Measurements from ENCODE around the gene KPNA3.
A peak's percentile ranks its signal among the peaks of the same experiment; 100 is the strongest.
"Not testable (repeated sequence)": the region's sequence is repeated elsewhere in the genome, so short reads cannot be mapped to it uniquely, and the experiment has no call there.

KPNA3 gene, protein sequence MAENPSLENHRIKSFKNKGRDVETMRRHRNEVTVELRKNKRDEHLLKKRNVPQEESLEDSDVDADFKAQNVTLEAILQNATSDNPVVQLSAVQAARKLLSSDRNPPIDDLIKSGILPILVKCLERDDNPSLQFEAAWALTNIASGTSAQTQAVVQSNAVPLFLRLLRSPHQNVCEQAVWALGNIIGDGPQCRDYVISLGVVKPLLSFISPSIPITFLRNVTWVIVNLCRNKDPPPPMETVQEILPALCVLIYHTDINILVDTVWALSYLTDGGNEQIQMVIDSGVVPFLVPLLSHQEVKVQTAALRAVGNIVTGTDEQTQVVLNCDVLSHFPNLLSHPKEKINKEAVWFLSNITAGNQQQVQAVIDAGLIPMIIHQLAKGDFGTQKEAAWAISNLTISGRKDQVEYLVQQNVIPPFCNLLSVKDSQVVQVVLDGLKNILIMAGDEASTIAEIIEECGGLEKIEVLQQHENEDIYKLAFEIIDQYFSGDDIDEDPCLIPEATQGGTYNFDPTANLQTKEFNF

GRCh38 chr13:49792550-49793324 lies at the start of gene KPNA3:
KPNA3 (minus strand) TSS chr13:49792682; CDS start chr13:49792506, 176 bp downstream.
- DNase-seq (ENCODE audit: low spot score): peak; percentile 97

GRCh38 chr13:49841964-49842363 lies 49.5 kb upstream of the KPNA3 start:
- no peak for DNase-seq (ENCODE audit: low spot score)

DNA sequence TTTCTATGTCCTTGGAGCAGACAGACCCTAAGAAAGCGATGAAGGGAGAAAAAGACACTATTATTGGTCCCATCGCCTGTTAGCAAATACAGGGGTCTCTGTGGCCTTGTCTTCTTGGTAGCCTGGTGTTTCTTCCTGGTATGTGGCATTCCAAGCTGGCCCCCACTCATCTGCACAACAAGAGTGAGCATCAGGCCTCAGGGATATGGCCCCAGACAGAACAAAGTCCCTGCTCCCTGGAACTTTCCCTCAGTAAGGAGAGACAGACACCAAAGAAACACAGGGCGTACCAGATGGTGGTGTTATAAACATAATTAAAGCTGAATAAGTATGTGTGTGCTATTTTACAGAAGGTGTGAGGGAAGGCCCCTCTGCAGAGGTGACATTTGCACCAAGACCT lies 48.2 kb upstream of the KPNA3 start:
- DNase-seq (ENCODE audit: low spot score): no peak

DNA sequence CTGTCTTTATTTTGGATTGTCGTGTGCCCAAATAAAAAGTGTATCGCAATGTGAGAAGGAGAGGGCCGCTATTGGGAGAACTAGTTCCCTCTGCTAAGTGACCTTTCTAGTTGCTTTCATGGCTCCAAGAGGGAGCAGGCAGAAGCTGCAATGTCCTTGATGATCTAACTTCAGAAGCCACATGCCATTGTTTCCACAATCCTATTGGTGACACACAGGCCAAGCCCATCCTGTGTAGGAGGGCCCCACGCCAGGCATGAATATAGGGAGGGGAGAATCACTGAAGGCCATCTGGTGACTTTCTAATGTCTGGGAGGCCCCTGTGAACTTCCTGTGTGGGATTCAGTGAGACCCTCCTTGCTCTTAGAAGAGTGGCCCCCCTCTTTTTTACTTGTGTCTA lies 47.8 kb upstream of the KPNA3 start:
- no peak for DNase-seq (ENCODE audit: low spot score)

DNA sequence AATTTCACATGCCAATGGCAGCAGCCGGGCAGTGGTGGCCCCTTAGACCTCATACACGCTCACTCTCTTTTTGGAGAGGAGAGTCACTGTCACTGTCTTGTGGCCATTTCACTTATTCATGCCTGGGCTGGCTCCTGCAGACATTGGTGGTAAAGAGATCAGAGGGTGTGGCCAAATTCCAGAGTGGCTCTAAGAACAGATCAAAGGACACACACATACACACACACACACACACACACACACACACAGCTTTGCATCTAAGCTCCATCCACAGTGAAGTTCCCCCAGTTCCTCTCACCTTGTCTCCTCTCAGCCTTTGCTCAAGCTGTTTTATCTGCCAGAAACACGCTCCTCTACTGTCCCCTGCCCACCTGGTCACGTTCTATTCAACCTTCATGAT lies 46.5 kb upstream of the KPNA3 start:
- DNase-seq (ENCODE audit: low spot score): no peak

GRCh38 chr13:49836516-49836915 lies 44.0 kb upstream of the KPNA3 start:
- no peak for DNase-seq (ENCODE audit: low spot score)

DNA sequence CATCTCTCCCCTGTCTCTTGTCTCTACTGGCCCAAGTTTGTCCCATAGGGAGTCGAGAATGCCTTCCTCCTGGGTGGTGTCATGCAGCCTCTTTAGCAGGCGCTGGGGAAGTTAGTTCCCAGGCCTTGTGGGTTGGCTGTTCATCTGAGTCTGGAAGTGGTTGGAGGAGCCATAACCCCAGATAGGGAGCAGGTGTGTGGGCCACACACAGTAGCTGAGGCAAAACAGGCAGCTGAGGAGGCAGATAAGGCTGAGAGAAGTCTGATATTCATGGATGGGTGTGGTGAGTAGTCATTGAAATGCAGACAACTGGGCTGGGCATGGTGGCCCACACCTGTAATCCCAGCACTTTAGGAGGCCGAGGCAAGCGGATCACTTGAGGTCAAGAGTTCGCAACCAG lies 40.9 kb upstream of the KPNA3 start:
- no peak for DNase-seq (ENCODE audit: low spot score)

- no peak for DNase-seq (ENCODE audit: low spot score)
Measured at GRCh38 chr13:49831455-49831854, 39.0 kb upstream of the KPNA3 start.

- no peak for DNase-seq (ENCODE audit: low spot score)
Measured at GRCh38 chr13:49830721-49831120, 38.2 kb upstream of the KPNA3 start.

- DNase-seq (ENCODE audit: low spot score): no peak
Measured at GRCh38 chr13:49829715-49830114, 37.2 kb upstream of the KPNA3 start.

- no peak for DNase-seq (ENCODE audit: low spot score)
Measured at GRCh38 chr13:49828453-49828852, 36.0 kb upstream of the KPNA3 start.

GRCh38 chr13:49827891-49828290 lies 35.4 kb upstream of the KPNA3 start:
- DNase-seq (ENCODE audit: low spot score): no peak

GRCh38 chr13:49827336-49827735 lies 34.9 kb upstream of the KPNA3 start:
- no peak for DNase-seq (ENCODE audit: low spot score)

DNA sequence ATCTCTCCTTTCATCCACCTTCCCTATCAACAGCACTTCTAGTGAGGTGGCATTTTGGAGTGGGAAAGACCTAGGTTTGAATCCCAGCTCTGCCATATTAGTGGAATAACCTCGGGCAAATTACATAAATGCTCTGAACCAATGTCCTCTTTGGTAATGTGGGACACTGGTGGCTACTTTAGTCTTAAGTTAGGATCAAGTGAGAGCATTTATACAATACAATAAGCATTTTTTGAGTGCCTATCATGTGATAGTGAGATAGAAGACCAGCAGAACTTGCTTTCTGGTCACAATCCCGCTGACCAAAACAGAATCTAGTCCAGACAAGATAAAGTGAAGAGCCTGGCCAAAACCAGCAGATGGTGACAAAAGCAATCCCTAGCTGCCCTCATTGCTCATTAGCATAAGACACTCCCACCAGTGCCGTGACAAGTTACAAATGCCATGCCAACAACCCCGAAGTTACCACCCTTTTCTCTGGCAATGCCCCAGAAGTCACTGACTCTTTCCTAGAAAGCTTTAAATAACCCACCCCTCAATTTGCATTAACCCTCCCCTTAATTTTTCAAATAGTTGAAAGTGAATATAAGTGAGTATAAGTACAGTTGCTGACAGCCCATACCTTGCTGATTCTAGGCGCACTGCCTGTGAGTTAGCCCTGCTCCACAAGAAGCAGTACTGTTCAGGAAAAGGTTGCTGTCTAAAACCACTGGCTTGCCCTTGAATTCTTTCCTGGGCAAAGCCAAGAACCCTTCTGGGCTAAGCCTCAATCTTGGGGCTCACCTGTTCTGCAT lies 28.9 kb upstream of the KPNA3 start:
- DNase-seq (ENCODE audit: low spot score): no peak

DNA sequence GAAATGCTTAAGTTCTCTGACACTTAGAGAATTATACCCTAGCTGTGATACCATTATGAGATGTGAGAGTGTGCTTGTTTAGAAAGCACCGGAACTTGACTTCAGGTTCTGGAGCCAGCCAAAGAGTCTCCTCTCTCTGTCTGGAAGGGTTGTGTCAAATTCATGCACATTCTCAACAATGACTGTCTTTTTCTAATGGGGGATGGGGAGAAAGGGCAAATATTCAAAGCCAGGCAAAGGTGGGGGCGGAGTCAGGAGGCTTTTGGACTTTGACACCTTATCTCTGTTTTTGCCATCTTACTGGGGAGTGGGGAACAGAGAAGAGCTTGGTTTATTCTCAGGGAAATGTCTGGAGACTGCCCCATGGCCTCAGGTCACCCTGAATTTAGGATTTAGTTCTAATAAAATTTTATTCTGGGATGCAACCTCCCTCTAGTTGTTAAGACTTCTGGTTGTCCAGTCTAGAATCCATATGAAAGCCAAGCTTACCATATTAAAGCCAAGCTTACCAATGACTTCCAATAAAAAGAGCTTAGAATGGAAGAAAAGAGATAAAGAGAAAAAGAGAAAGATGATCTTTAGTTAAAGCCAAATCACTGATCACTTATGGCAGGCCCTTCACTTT lies 28.2 kb upstream of the KPNA3 start:
- DNase-seq (ENCODE audit: low spot score): no peak

- DNase-seq (ENCODE audit: low spot score): not testable (repeated sequence)
Measured at GRCh38 chr13:49816047-49816446, 23.6 kb upstream of the KPNA3 start.

DNA sequence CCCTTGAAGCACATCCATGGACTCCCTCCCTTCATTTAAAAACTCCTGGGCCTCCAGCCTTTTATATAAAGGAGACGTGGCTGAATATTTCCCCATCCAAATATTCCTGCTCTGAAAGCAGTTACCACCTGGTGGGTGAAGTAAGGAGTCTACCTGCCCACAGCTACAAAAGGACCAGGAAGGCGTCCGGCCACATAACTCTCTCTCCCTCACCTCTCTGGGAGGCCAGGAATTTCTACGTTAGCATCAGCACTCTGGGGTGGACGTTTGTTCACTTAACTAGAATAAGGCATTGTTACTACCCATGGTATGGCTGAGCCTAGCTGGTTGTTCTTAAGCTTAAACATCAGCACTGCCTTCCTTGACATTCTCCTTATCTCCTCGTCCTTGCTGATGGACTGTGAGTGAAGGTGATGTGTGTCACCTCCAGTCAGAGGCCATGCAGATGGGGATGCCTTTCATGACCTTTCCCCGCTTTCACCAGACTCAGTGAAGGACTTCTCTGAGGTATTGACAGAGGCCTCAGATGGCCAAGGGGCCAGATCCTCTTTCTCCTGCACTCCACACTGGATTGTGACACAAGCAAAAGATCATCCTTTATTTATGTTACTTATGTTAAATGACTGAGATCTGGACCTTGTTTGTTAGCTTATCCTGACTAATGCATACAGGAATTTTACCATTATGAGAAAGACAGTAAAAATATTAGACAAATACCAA lies 22.2 kb upstream of the KPNA3 start:
- no peak for DNase-seq (ENCODE audit: low spot score)

DNA sequence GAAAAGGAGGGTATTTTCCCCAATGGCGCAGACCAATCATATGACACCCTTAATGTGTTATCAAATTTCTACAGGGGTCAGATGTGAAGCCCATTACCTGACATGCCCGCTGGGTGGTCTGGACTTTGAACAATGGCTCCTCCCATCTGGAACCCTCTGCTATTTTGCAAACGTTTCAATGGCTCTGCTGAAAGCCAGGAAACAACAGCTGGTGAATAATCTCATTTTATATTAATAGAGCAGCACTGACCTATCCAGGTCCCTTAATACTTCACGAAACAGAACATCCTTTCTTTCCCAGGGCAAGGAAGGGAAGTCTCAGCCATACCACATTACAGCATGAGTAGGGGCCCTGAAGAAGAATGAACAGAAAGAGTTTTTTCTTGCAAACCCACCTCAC lies 20.3 kb upstream of the KPNA3 start:
- DNase-seq (ENCODE audit: low spot score): no peak

- no peak for DNase-seq (ENCODE audit: low spot score)
Measured at GRCh38 chr13:49811527-49811908, 19.0 kb upstream of the KPNA3 start.

- no peak for DNase-seq (ENCODE audit: low spot score)
Measured at GRCh38 chr13:49810567-49811526, 18.4 kb upstream of the KPNA3 start.

All from activated CD4-positive, alpha-beta T cell treated with anti-CD3 and anti-CD28 coated beads, Interleukin-2, Interleukin-4, amounts not matched to agents 100 ng/mL and 50 ng/mL, durations not matched to agents 16 hours and 8 hours (primary cell).